ENCODE data around the gene ZNF684.
"Not testable (repeated sequence)": the region's sequence is repeated elsewhere in the genome, so short reads cannot be mapped to it uniquely, and the experiment has no call there.

Gene ZNF684

GRCh38 chr1:40553017-40553416 lies 21.6 kb downstream of the ZNF684 start:
- no peak for DNase-seq (ENCODE audit: low read depth)

GRCh38 chr1:40554807-40555206 lies 23.4 kb downstream of the ZNF684 start:
- DNase-seq (ENCODE audit: low read depth); H3K4me3 ChIP-seq (ENCODE audit: low read length): not testable (repeated sequence)

More at GRCh38 chr1:40553017-40553416, 21.6 kb downstream of the ZNF684 start:
- no peak for TF ChIP-seq CTCF (IDR thresholded peaks at IDR 0.05; ENCODE audit: insufficient read depth, low read depth, low read length, missing control alignments)
- no peak overlapping the region for H3K4me3 ChIP-seq (ENCODE audit: low read length)

GRCh38 chr1:40556121-40556520 lies 24.7 kb downstream of the ZNF684 start:
- no peak overlapping the region for H3K4me3 ChIP-seq (ENCODE audit: low read length)
- no peak for DNase-seq (ENCODE audit: low read depth)
- TF ChIP-seq CTCF (IDR thresholded peaks at IDR 0.05; ENCODE audit: insufficient read depth, low read depth, low read length, missing control alignments): no peak

- DNase-seq (ENCODE audit: low read depth); H3K4me3 ChIP-seq (ENCODE audit: low read length): not testable (repeated sequence)
Measured at GRCh38 chr1:40558241-40558640, 26.8 kb downstream of the ZNF684 start.

- DNase-seq (ENCODE audit: low read depth): no peak
- no peak for TF ChIP-seq CTCF (IDR thresholded peaks at IDR 0.05; ENCODE audit: insufficient read depth, low read depth, low read length, missing control alignments)
- no peak overlapping the region for H3K4me3 ChIP-seq (ENCODE audit: low read length)
Measured at GRCh38 chr1:40562185-40562584, 30.7 kb downstream of the ZNF684 start.

- no peak for TF ChIP-seq CTCF (IDR thresholded peaks at IDR 0.05; ENCODE audit: insufficient read depth, low read depth, low read length, missing control alignments)
- DNase-seq (ENCODE audit: low read depth): no peak
Measured at GRCh38 chr1:40563266-40563665, 31.8 kb downstream of the ZNF684 start.

GRCh38 chr1:40564506-40564905 lies 33.1 kb downstream of the ZNF684 start:
- H3K4me3 ChIP-seq (ENCODE audit: low read length): no peak overlapping the region

More at GRCh38 chr1:40563266-40563665, 31.8 kb downstream of the ZNF684 start:
- no peak overlapping the region for H3K4me3 ChIP-seq (ENCODE audit: low read length)

GRCh38 chr1:40564913-40565312 lies 33.5 kb downstream of the ZNF684 start:
- TF ChIP-seq CTCF (IDR thresholded peaks at IDR 0.05; ENCODE audit: insufficient read depth, low read depth, low read length, missing control alignments): no peak
- no peak overlapping the region for H3K4me3 ChIP-seq (ENCODE audit: low read length)
- DNase-seq (ENCODE audit: low read depth): no peak

More at GRCh38 chr1:40564506-40564905, 33.1 kb downstream of the ZNF684 start:
- TF ChIP-seq CTCF (IDR thresholded peaks at IDR 0.05; ENCODE audit: insufficient read depth, low read depth, low read length, missing control alignments): no peak
- no peak for DNase-seq (ENCODE audit: low read depth)
